ENCODE measurements around the gene RAP1B. TPM values are rescaled to one million over a fixed set of nuclear protein-coding genes. Genes with fewer than 3 reads are reported as not detected.

Gene RAP1B
- total and polyA plus RNA-seq, 2 of the 13 experiments (the other 11 are each of a cell fraction or from before 2014, with no cell fraction given), result 71.1 to 92.7 TPM

GRCh38 chr12:68577949-68578348 lies 32.8 kb upstream of the RAP1B start (continued):
- TF ChIP-seq ZBED4 (CRISPR knock-in tag; IDR thresholded peaks at IDR 0.05; ENCODE audit: borderline replicate concordance), result no peak
- no peak for TF ChIP-seq SMAD3 (CRISPR knock-in tag; IDR thresholded peaks at IDR 0.05)
- TF ChIP-seq SPEN (CRISPR knock-in tag; IDR thresholded peaks at IDR 0.05; ENCODE audit: low read depth), result no peak
- no peak for TF ChIP-seq ZNF18 (CRISPR knock-in tag; IDR thresholded peaks at IDR 0.05; ENCODE audit: insufficient replicate concordance)
- no peak for TF ChIP-seq MXD1 (CRISPR knock-in tag; IDR thresholded peaks at IDR 0.05)
- no peak for TF ChIP-seq GLI4 (CRISPR knock-in tag; IDR thresholded peaks at IDR 0.05; ENCODE audit: borderline replicate concordance)
- TF ChIP-seq ZNF282 (IDR thresholded peaks at IDR 0.05; ENCODE audit: partially characterized antibody), result no peak
- TF ChIP-seq SMARCC2 (IDR thresholded peaks at IDR 0.05), result no peak
- TF ChIP-seq TOE1 (CRISPR knock-in tag; IDR thresholded peaks at IDR 0.05), result no peak

Measured in HepG2 (cell line).